KG1 (cell line): Measurements from ENCODE around the gene CPEB2.

ENCODE experiments used
- DNase-seq: peaks from one replicate; lab custom pipeline; 2025; lab: John Stamatoyannopoulos, UW

CPEB2 gene

DNA sequence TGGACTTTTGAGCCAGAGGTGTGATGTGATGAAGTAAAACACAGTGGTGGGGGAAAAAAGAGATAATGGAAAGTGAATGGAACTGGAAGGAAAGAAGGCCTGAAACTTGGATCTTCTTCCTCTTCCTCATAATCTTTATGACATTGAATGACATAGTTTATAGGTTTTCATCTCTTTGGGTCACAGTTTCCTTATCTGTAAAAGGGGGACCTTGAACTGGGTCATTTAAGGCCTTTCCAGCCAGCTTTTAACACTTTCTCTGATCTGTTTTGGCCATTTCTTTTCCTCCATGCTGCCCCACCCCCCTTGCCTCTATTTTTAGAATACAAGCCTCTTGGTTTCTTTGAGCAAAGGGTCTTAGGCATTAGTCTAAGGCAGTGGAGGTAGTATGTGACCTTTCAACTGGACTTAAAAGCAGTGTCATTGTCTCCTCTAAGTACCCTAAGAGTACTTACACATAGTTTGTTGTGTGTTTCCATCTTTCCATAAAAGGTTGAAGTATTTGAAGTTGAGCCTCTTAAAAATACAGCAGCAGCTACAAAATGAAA lies 7.8 kb downstream of the CPEB2 start:
- no peak for DNase-seq

DNA sequence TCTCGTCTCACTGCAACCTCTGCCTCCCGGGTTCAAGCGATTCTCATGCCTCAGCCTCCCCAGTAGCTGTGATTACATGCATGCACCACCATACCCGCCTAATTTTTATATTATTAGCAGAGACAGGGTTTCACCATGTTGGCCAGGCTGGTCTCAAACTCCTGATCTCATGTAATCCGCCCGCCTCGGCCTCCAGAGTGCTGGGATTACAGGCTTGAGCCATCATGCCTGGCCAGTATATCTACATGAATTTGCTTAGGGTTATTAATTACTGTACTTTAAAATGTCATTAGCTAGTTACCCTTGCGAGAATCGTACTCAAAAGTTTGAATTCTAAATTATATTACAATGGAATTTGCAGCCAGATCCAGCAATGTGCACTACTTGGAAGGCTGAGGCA lies 8.9 kb downstream of the CPEB2 start:
- no peak for DNase-seq

DNA sequence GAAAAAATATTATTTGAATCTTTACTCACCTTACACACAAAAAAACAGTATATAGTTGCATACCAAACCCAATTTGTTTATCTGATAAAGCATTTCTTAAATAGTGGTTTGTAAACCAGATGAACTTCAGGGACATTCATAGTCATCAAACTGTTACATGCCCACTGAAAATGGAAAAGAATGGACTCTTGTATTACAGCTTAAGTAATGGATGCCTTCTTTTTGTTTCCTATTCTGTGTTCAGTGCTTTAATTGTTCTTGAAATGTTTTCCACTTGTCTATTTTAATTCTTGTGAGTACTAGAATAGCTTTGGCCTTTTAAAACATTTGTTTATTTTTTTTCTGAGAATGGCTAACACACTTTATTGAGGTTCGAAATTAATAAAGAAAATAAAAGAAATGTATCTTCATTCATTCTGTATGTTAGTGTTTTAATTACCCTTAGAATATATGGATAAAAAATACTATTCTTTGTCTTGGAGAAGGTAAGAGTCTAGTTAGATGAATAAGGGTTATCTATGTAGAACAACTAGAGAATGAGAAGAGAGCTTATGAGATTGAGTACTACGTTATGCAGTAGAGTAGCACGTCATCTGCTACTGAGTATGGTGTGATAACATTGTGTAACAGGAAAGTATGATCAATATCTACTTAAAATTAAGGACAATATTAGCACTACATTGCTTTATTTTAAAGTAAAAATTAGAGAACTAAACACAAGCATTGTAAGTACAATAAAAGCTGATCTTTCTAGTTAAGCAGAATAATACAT lies 9.9 kb downstream of the CPEB2 start:
- DNase-seq: no peak

DNA sequence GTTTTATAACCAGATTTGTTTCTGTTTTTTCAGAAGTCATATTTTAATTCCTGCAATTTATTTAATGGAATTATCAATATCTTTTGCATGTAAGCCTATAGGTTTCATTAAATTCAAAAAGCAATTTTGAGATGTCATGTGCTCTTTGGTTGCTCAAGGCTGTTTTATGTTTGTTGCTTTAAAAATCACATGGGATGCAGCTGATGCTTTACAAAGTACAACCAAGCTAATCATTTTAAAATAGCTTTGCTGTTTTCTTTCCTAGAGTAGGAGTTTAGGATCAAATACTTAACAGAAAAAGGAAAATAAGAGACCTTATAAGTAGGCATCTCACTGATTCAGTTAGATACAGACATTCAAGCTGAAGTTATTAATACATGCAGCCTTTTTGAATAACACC lies 11.3 kb downstream of the CPEB2 start:
- DNase-seq: no peak

DNA sequence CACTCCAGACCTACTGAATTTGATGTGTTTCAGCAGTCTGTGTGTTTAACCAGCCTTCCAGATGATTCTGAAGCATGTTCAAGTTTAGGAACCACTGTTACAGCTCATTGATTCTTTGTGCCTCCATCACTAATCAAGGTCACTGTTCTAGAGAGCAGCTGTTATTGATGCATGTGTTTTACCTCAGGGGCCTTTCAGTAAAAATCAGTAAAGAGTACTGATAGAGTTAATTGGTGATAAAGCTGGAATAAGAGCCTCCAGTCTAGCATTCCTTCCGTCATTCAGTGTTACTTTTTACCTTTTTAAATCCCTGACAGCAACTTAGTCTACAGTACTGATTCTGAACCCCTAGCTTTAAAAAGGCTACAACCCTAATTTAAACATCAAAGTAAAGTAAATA lies 12.9 kb downstream of the CPEB2 start:
- no peak for DNase-seq

DNA sequence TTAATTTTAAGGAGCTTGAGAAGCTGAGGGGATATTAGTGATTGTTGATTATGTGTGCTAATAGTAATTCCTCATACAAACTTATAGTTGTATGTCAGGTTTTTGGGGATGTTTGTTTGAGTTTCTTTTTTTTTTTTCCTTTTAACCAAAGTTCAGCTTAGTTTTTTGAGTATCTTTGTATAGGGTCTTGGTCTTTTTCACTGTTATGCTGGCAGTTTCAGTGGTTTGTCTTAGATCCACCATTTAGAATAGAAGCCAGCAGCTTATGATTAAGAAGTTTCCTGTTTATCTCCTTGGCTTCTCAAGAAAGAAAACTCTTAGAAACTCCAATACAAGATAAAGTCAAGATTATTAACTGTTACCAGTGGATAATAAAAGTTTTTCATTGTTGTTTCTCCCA lies 16.1 kb downstream of the CPEB2 start:
- no peak for DNase-seq

DNA sequence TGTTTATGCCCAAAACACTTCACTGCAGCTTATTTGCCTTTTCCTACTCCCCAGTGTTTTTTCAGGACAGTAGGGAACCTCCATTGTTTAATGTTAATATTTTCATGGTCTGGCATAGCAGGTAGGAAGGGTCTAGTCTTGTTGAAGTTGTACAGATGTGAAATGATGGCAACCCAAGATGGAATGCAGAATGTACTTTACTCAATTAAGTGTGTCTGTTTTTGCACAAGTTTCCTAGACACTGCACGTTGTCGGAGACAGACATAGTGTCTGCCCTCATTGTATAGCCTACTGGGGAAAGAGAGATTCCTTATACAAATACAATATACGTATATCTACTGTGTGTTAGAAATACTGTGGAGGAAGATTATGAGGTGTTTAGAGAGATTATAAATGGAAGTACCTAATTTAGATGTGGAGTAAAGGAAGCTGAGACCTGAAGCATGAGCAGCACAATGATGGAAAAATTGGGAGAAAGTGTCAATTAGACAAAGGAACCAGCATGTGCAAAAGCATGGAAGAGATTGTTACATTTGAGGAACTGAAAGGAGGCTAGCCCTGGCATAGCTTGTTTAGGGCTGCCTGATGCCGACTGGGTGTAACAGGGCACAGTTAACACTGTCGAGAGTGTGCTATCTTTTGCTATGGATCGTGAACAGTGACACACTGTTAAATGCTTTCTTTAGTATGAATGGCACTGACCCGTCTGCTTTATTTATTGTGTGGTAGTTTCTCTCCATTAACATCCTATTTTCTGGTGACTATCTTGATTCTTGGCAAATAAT lies 18.4 kb downstream of the CPEB2 start:
- no peak for DNase-seq

DNA sequence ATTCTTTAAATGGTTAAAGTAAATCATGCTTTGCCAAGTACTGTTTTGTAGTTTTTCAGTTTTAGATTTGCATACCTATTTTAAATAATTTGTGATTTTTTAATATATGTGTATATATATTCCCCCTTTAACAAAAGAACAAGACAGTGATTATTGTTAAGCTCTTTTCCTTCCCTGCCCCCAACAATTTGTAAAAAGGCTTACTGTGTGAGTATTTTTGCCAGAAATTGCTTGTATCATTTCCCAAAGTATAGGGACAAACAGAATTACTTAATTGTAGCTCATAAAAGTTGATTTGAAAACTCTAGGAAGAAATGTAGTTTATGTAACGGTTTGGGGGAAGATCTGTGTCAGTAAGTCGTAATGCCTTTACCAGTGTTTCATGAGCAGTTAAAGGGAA lies 19.0 kb downstream of the CPEB2 start:
- DNase-seq: no peak

DNA sequence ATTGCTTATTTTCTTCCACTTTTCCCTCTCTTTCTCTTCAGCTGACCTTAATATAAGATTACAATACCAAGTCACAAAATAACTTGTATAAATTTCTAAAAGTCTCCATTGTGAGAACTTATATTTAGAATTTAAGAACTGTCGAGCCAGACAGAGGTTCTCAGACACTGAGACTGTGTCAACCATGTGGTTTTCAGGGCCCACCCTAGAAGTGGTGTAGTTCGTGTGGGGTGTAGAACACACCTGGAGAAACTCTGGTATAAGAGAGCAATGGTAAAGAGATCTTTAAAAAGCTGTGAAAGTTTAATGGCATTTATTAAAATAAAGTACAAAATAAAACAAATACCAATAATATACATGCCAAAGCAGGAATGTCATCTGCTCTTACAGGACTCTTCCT lies 19.7 kb downstream of the CPEB2 start:
- no peak for DNase-seq

DNA sequence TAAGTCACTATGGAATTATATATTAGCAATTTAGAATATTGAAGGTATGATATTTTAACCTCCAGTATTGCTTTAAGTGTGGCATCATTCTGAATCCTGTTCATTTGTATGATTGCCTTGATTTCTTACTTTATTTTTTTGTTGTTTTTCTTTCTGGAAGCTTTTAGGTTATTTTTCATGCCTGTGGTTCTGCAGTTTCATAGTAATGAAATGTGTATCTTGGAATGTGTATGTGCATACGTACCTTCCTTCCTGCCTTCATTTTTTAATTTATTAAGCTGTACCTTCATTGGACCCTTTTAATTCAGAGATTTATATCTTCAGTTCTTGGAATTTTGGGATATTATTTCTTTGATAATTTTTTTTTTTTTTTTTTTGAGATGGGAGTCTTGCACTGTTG lies 22.1 kb downstream of the CPEB2 start:
- DNase-seq: no peak

DNA sequence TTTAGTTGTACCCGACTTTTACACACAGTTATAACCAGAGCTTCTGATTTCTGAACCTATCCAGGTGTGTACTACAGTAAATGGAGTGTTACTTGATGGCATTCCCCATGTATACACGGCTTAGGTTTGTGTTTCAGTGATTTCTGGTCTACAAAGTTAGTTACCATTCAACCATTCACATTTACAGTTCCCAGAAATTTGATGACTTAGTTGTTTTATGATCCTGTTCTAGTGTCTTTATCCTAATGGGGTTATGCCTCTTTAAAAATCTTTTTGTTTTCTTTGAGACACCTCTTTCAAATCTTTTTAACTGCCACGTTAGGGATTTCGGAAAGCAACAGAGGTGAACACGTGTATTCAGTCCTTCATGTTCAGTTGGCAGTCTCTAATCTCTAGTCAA lies 23.4 kb downstream of the CPEB2 start:
- DNase-seq: no peak

DNA sequence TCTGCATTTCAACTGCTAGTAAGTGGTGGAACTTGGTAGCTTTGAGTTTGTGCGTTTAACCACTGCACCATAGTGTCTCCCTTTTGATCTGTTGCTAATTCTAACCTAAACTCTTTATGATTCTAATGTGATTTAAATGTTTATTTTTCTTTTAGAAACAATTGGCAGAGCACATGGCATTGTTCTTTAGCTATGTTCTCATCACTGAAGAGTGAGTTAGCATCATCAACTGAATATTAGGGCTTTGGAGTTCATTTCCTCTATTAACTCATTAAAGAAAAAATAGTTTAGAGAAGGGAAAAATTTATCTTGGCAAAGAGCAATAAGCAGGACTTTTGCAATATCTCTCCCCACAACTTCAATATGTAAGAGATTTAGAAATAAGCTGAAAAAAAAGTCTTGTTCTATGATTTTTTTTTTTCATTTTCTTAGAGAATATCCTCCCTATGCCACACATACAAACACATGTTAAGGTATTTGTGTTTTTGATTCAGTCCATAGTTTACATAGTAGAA lies 25.7 kb downstream of the CPEB2 start:
- no peak for DNase-seq

DNA sequence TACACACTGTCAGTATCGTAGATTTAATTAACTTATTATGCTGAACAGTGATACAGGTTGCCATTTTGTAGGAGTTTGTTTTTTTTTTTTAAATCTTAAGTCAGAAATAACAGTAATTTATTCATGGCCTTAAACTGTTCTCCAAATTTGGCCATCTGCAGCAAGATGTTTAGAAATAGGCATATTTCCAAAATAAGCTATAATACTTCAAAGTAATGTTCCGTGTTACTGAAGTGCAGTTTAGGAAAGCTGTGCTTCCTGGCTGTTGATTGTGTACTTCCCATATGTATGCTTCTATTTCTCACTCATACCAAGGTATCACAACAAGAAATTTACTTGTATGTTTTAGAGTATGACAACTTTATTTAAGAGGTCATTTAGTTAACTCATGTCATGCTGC lies 28.9 kb downstream of the CPEB2 start:
- no peak for DNase-seq

DNA sequence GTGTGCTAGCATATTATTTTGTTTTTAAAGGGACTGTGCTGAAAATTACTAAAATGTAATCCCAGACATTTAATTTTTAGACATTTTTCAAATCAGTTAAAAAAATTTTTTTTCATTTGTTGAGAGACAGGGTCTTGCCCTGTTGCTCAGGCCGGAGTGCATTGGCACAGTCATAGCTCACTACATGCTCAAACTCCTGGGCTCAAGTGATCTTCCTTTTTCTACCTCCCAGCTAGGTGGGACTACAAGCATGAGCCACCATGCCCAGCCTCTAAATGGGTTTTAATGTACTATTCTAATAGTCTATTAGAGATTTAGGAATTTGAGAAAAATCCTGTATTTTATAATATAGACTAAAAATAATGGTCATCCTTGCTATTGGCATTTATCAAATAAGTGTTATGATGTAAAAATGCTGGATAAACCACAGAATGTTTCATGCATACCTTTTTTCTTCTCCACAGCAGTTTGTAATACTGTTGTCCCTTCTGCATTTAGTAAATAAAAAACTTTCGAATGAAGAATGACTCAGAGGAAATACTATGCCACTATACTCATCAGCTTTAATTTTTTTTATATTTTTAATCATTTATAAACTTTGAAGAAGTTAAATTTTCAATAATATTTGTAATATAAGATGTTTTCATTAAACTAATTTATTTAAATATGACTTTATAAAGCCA lies 29.9 kb downstream of the CPEB2 start:
- no peak for DNase-seq

DNA sequence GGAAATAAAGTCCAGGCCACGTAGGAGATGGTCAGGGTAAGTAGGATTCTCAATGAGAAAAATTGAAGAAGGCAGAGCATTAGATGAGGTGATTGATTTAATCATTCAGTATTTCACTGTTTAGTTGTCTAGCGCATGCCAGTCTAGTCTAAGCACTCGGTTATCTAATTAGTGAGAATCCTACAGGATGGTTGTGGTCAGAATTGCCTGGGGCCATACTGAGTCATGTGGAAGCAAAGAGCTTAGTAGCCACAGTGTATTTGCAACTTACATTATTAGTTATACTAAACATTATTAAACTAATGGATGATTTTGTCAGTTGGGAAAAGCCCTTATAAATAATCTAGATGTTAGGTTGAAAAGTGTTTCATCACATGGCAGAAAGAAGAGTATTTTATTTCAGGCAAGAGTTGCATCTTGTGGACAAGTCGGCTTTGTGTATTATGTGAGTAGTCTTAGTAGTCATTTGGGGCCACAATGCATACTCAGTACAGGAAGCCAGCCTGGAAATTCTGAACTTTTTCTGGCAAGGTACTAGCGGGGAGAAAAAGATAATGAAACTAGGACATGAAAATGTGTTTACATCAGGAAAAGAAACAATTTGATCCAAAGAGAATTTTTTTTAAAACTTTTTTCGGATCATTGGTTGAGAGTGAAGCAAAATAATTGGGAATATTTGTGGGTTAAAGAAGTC lies 31.9 kb downstream of the CPEB2 start:
- DNase-seq: no peak

DNA sequence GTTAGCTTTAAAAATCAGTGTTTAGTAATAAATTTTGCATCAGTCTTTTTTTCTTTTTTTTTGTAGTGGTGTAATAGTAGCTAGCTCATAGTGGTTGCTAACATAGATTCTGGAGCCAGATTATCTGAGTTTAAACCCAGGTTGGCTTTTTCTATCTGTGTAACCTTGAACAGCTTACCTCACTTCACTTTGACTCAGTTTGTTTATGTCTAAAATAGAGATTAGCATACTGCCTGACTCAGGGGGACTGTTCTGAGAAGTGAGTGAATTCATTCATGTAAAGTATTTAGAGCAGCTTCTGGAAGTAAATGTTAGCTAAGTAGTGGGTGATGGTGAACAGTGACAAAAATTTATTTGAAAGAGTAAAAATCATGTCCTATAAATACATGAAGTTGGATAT lies 32.9 kb downstream of the CPEB2 start:
- no peak for DNase-seq

DNA sequence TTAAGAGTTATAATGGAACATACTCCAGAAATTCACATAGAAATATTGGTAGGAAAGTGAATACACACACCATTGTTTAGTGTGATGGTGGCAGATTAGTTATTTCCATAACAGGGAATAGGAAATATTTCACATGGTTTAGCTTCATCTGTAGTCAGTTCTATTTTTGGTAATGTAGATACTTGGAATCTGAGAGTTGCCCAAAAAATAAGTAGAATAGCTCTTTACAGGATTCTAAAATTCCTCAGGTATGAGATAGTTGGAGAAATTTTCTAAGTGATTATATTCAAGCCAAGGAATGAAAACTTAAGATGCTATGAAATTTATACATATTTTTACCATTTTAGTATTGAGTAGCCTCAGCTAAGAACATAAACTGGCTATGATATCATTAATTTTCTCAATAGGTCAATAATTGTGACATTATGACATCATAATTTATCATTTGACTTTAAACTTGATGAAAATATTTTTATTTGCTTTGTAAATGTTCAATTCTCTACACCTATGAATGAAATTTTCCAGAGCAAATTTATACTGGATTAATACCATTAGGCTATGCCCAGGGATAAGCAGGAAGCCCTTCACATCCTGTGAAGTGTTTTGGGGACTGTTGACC lies 35.8 kb downstream of the CPEB2 start:
- DNase-seq: no peak

DNA sequence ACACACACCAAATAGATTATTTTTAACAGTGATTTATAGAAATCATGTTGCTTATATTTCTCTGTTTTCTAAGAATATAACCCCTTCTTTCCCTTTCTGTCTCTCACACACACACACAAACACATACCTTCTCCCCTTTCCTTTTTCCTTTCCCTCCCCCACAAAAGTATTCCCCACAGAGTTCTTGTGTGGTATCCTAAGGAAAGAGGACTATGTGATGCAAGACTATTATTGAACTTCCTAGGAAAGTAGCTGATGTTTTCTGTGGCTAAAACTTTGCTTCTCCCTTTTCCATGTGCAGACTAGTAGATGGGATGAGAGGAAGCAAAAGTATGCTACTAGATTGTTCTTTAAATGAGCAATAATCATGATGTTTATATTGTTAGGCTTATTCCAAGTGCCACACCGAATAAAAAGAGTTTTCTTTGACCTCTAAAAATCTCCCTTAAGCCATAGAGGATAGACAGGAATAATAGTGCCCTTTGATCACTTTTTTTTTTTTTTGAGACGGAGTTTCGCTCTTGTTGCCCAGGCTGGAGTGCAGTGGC lies 38.7 kb downstream of the CPEB2 start:
- DNase-seq: no peak

DNA sequence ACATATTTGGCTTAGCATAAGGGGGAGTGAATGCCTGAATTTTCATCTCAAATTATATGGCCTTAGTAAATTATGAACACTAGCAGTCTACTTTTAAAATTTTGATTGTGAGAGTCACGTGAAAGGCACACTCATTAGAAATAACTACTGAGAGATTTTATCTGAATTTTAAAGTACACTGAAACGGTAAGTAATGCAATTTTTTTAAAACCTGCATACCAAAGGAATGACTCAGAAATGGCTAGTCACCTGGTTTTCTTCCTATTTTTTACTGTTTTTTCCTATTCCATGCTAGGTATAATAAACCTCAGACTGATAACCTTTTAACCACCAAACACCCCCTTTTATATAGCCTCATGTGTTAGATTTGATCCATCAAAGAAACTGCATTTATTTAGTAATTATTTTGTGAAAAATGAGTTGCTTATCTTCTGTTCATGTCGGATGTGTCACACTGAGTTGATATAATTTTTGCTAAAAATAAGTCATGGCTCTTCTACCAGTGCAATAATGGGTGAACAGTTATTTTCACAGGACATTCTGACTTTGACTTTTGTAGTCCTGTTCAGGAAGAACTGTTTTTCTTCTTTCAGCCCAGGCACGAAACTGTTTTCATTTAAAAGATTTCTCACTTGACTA lies 40.4 kb downstream of the CPEB2 start:
- DNase-seq: no peak

DNA sequence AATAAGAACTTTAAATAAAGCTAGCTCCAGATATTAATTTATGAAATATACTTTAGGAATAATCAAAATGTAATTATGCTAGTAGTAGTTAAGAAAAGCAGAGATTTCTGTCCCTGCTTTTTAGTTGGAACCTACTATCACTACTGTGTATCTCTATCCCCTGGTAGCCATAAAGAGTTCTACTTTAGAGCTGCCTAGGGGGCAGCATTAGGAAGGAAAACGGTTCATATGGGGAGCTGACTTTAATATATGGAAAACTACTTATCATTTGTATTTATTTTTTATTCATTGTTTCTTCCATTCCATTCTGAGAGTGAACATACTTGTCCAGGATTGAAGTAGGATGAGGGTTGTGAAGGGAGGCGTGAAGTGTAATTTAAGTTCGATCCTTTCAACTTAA lies 40.9 kb downstream of the CPEB2 start:
- DNase-seq: no peak

DNA sequence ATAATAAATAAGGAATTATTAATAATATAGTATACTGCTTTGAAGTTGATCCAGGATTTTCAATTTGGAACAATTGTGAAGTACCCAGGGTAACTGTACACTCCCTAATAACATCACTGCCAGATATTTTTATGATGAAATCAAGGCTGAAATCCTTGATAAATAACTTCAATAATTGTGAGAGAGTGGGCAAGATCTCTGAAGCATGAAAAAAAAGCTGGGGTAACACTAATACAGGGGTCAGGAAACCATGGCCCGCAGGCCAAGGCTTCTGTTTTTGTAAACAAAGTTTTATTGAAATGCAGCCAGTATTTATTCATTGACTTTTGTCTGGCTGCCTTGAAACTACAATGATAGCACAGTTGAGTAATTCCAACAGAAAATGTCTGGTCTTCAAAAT lies 41.6 kb downstream of the CPEB2 start:
- no peak for DNase-seq
